Measurements from ENCODE around the gene DRD2.

DNA sequence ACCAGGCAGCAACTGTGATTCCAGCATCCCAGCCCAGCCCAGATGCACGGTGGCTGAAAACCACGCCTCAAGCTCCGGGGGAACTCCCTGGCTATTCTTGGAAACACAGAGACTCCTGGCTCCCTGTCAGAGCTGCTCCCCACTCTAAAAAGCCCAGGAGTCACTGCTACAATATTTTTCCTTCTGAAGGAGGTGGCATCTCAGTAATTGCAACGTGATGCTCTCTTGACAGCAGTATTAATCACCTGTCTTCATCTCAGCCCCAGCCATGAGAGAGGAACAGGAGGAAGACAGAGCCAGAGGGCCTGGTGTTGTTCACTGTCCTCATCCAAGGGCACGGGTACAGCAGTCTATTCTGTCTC, 26.9 kb downstream of the DRD2 start:
- TF ChIP-seq, protein P1, sequence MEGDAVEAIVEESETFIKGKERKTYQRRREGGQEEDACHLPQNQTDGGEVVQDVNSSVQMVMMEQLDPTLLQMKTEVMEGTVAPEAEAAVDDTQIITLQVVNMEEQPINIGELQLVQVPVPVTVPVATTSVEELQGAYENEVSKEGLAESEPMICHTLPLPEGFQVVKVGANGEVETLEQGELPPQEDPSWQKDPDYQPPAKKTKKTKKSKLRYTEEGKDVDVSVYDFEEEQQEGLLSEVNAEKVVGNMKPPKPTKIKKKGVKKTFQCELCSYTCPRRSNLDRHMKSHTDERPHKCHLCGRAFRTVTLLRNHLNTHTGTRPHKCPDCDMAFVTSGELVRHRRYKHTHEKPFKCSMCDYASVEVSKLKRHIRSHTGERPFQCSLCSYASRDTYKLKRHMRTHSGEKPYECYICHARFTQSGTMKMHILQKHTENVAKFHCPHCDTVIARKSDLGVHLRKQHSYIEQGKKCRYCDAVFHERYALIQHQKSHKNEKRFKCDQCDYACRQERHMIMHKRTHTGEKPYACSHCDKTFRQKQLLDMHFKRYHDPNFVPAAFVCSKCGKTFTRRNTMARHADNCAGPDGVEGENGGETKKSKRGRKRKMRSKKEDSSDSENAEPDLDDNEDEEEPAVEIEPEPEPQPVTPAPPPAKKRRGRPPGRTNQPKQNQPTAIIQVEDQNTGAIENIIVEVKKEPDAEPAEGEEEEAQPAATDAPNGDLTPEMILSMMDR (IDR thresholded peaks at IDR 0.05; ENCODE audit: insufficient read depth, low read length, poor library complexity, severe bottlenecking) = no peak
- no peak for TF ChIP-seq EZH2phosphoT487 (conservative IDR thresholded peaks at IDR 0.05; ENCODE audit: low read length)
